Endothelial cell (in vitro differentiated cells): ENCODE data around the gene CEP95. TPM values are rescaled to one million over a fixed set of nuclear protein-coding genes. Genes with fewer than 3 reads are reported as not detected.

Source experiments
- DNase-seq: peaks from one replicate; pipeline ENCODE4 v3.0.0; 2021; ENCODE audit warnings: low spot score
- H3K27ac Mint-ChIP-seq: one replicate; pipeline ENCODE4 v1.8.0; 2021; ENCODE audit warnings: mixed read lengths, inconsistent platforms; ENCODE audit not compliant: unreplicated experiment
- H3K27me3 Mint-ChIP-seq: one replicate; pipeline ENCODE4 v1.8.0; 2021; ENCODE audit warnings: mild to moderate bottlenecking, moderate library complexity, mixed read lengths, inconsistent platforms; ENCODE audit not compliant: unreplicated experiment
- H3K36me3 Mint-ChIP-seq: one replicate; pipeline ENCODE4 v1.8.0; 2021; ENCODE audit warnings: mild to moderate bottlenecking, low read depth, mixed read lengths, inconsistent platforms; ENCODE audit not compliant: unreplicated experiment
- H3K4me1 Mint-ChIP-seq: one replicate; pipeline ENCODE4 v1.8.0; 2021; ENCODE audit warnings: mild to moderate bottlenecking, mixed read lengths, inconsistent platforms; ENCODE audit not compliant: unreplicated experiment
- H3K4me3 Mint-ChIP-seq: one replicate; pipeline ENCODE4 v1.8.0; 2021; ENCODE audit warnings: mild to moderate bottlenecking, mixed read lengths, inconsistent platforms; ENCODE audit not compliant: unreplicated experiment
- H3K9me3 Mint-ChIP-seq: one replicate; pipeline ENCODE4 v1.8.0; 2021; ENCODE audit warnings: mixed read lengths, inconsistent platforms; ENCODE audit not compliant: unreplicated experiment
- total RNA-seq: library from RNA; stranded (reverse); fragmentation: NEBNext Ultra II Directional; extraction: Animal tissue kit (Norgen Biotek cat#: 25700); gene quantifications from one replicate; pipeline ENCODE4 v1.2.1, GENCODE V29; 2021; ENCODE audit not compliant: unreplicated experiment
- TF ChIP-seq, protein P1 (sequence below): fragments of 200-600 bp; sonication (generic); IDR thresholded peaks from one replicate; pipeline ENCODE4 v1.5.0; 2021; ENCODE audit warnings: antibody characterized with exemption; ENCODE audit not compliant: unreplicated experiment

Gene CEP95
- total RNA-seq, 1 donor from 2014 or later, result 47.8 TPM

DNA sequence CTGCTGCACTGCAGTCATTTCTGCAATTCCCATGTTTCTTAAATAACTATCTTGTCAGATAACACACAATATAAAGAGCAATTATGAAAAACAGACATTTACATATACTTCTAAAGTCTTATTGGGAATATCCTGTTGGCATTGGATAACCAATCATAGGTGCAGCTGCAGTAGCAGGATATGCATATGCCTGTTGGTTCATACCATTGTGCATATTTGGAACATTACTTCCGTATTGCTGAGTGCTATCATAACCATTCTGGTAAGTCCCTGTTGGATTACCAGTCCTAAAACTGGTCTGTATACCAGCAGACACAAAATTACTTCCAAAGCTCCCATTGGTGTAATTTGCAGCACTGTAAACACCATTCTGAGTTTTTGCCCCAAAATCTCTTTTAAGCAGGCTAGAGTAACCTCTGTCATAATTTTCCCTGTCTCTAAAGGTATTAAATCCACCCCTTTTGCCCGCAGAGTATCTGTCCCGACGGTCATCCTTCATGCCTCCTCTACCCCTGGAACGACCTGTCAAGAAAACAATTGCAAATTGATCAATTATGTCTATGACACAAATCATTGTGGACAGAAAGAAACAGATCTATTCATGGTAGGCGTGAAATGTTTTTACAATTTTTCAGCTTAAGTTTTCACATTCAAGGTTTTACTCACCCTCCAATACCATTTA is 6.8 kb upstream of the CEP95 start:
- H3K4me3 Mint-ChIP-seq, result peak overlapping the region; percentile 88
- peaks cover 74% of the 10 kb centered on the region for H3K36me3 Mint-ChIP-seq
- TF ChIP-seq, protein P1, sequence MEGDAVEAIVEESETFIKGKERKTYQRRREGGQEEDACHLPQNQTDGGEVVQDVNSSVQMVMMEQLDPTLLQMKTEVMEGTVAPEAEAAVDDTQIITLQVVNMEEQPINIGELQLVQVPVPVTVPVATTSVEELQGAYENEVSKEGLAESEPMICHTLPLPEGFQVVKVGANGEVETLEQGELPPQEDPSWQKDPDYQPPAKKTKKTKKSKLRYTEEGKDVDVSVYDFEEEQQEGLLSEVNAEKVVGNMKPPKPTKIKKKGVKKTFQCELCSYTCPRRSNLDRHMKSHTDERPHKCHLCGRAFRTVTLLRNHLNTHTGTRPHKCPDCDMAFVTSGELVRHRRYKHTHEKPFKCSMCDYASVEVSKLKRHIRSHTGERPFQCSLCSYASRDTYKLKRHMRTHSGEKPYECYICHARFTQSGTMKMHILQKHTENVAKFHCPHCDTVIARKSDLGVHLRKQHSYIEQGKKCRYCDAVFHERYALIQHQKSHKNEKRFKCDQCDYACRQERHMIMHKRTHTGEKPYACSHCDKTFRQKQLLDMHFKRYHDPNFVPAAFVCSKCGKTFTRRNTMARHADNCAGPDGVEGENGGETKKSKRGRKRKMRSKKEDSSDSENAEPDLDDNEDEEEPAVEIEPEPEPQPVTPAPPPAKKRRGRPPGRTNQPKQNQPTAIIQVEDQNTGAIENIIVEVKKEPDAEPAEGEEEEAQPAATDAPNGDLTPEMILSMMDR, result no peak
- no peak for DNase-seq
- peaks cover 75% of the 10 kb centered on the region for H3K4me1 Mint-ChIP-seq
- H3K9me3 Mint-ChIP-seq, result no peaks in the 10 kb centered on the region
- H3K27ac Mint-ChIP-seq, result peak overlapping the region; percentile 55
- H3K27me3 Mint-ChIP-seq, result peaks cover 24% of the 10 kb centered on the region

DNA sequence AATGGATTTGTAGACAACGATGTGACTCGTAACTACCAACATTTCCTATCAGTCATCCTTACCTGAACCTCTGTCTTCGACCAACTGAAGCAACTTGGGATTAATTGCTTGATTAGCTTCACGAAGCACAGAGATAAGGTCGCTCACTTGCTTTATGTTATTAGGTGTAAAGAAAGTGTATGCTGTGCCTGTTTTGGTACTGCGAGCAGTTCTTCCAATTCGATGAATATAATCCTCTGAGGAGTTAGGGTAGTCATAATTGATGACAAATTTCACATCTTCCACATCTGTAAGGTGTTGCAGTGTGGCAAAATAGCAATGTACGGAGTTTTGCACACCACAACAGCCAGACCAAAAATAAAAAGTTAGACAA is 6.3 kb upstream of the CEP95 start:
- TF ChIP-seq, protein P1, result no peak
- Mint-ChIP-seq H3K27ac (peak overlapping the region; percentile 65), H3K9me3 (no peaks in the 10 kb centered on the region), H3K4me3 (peak overlapping the region; percentile 88), H3K36me3 (peaks cover 78% of the 10 kb centered on the region), H3K4me1 (peaks cover 78% of the 10 kb centered on the region), H3K27me3 (peaks cover 28% of the 10 kb centered on the region)
- no peak for DNase-seq

GRCh38 chr17:64500862-64501765 is 5.7 kb upstream of the CEP95 start:
- no peaks in the 10 kb centered on the region for H3K9me3 Mint-ChIP-seq
- peaks cover 80% of the 10 kb centered on the region for H3K36me3 Mint-ChIP-seq
- H3K27me3 Mint-ChIP-seq, result peaks cover 33% of the 10 kb centered on the region
- no peak for DNase-seq
- peaks cover 77% of the 10 kb centered on the region for H3K4me1 Mint-ChIP-seq
- peak overlapping the region; percentile 87 for H3K27ac Mint-ChIP-seq
- H3K4me3 Mint-ChIP-seq, result peak overlapping the region; percentile 88
- TF ChIP-seq, protein P1, result no peak

- Mint-ChIP-seq H3K27ac (peak overlapping the region; percentile 87), H3K27me3 (peaks cover 40% of the 10 kb centered on the region), H3K9me3 (no peaks in the 10 kb centered on the region), H3K4me3 (peak overlapping the region; percentile 100), H3K36me3 (peaks cover 79% of the 10 kb centered on the region), H3K4me1 (peaks cover 74% of the 10 kb centered on the region)
- DNase-seq, result no peak
- TF ChIP-seq, protein P1, result no peak
These were observed 4.8 kb upstream of the CEP95 start for GRCh38 chr17:64502021-64502420.

- peaks cover 82% of the 10 kb centered on the region for H3K36me3 Mint-ChIP-seq
- peak overlapping the region; percentile 100 for H3K4me3 Mint-ChIP-seq
- peaks cover 41% of the 10 kb centered on the region for H3K27me3 Mint-ChIP-seq
- TF ChIP-seq, protein P1, result no peak
- H3K9me3 Mint-ChIP-seq, result no peaks in the 10 kb centered on the region
- peaks cover 75% of the 10 kb centered on the region for H3K4me1 Mint-ChIP-seq
- DNase-seq, result no peak
- peak overlapping the region; percentile 88 for H3K27ac Mint-ChIP-seq
These were observed 4.0 kb upstream of the CEP95 start for GRCh38 chr17:64502809-64503208.
